GDM1 (cell line): Measurements from ENCODE around the gene DUSP18.
"Not testable (repeated sequence)": the region's sequence is repeated elsewhere in the genome, so short reads cannot be mapped to it uniquely, and the experiment has no call there.

Experiments used
- DNase-seq: peaks from one replicate; lab custom pipeline; 2025; lab: John Stamatoyannopoulos, UW

The DUSP18 gene

DNA sequence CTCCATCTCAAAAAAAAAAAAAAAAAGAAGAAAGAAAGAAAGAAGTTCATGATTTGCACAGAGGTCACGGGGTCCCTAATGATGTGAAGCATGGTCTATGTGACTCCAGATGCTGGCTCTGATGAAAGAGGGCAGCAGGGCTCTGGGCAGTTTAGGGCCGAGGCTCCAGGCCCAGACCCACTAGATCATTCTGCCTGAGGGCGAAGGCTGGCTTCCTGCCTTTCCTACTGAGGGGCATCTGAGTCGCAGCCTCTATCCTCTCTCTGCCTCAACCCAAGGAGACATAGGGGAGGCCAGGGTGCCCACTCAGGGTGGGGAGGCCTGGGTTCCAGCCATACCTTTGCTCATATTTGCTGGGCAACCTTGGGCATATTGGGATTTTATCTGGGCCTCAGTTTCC is 27.3 kb downstream of the DUSP18 start:
- no peak for DNase-seq

DNA sequence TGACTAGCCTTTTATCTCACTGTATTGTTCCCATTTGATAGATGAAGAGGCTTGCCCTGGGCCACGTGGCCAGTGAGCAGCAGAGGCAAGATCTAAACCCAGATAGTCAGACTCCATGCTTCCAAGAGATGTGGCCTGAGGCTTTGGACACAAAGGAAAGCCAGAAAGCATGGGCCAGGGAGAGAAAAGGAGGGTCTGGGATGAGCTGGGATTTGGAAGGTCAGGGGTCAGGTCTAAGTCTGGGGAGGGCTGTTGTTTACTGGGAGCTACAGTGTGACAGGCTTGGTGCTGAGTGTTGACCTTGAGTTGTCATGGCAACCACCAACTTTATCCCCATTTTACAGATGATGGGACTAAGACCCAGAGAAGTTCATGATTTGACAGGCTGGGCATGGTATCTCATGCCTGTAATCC is 30.0 kb downstream of the DUSP18 start:
- no peak for DNase-seq

DNA sequence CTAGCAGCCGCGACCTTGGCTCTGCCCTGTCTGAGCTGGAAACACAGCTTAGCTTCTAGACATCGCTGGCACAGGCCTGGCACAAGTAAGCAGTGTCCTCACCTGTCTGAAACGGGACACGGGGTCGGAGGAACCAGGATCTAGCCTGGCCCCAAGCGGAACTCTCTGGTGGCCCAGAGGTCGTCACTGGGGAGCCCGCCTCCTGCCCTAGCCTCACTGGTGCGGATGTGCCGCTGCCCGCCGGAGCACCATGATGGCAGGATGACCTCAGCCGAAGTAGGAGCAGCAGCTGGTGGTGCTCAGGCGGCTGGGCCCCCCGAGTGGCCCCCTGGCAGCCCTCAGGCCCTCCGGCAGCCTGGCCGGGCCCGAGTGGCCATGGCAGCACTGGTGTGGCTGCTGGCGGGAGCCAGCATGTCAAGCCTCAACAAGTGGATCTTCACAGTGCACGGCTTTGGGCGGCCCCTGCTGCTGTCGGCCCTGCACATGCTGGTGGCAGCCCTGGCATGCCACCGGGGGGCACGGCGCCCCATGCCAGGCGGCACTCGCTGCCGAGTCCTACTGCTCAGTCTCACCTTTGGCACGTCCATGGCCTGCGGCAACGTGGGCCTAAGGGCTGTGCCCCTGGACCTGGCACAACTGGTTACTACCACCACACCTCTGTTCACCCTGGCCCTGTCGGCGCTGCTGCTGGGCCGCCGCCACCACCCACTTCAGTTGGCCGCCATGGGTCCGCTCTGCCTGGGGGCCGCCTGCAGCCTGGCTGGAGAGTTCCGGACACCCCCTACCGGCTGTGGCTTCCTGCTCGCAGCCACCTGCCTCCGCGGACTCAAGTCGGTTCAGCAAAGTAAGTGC is 31.2 kb downstream of the DUSP18 start:
- no peak for DNase-seq

GRCh38 chr22:30635273-30636225 is 32.1 kb downstream of the DUSP18 start, which contains the start of gene SLC35E4:
Gene SLC35E4 (plus strand): TSS chr22:30635781. CDS start chr22:30636451, 670 bp downstream.
- DNase-seq = peak; percentile 73

- DNase-seq = peak; percentile 74
Observed at GRCh38 chr22:30634471-30635233, 33.0 kb downstream of the DUSP18 start.

- DNase-seq = not testable (repeated sequence)
Observed at GRCh38 chr22:30631469-30631868, 36.2 kb downstream of the DUSP18 start.

DNA sequence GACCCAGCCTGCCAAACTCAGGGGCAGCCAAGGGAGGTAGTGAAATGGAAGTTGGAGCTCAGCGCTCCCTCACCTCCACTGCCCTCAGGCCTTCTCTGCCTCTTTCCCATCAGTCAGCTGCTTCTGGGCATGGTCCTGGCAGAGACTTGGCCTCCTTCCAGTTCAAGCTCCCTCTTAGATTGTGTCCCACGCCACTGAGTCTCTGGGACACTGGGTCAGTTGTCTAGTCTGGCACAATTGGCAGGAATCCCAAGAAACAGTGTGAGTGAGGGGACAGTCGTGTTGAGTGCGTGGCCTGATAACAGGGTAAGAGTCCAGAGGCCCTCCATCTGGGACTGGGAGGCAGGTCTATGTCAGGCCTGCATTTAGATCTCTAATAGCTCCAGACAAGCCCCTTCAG is 39.2 kb downstream of the DUSP18 start:
- no peak for DNase-seq

DNA sequence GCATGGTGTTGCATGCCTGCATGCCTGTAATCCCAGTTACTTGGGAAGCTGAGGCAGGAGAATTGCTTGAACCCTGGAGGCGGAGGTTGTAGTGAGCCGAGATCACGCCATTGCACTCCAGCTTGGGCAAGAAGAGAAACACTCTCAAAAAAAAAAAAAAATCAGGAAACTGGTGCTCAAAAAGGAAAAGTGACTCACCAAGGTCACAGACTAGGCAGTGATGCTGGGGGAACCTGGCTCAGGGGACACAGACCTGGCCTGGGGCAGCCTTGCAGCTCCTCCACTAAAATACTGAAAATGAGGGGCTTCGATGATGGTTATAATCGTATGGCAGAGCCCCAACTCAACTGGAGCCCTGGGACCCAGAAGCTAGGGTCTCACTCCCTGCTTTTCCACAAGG is 40.2 kb downstream of the DUSP18 start:
- no peak for DNase-seq

- DNase-seq = no peak
Observed at GRCh38 chr22:30626413-30626812, 41.3 kb downstream of the DUSP18 start.

GRCh38 chr22:30619909-30620308 is 47.8 kb downstream of the DUSP18 start:
- not testable (repeated sequence) for DNase-seq

- no peak for DNase-seq
Observed at GRCh38 chr22:30617819-30618218, 49.9 kb downstream of the DUSP18 start.

- no peak for DNase-seq
Observed at GRCh38 chr22:30615543-30615954, 52.1 kb downstream of the DUSP18 start.

DNA sequence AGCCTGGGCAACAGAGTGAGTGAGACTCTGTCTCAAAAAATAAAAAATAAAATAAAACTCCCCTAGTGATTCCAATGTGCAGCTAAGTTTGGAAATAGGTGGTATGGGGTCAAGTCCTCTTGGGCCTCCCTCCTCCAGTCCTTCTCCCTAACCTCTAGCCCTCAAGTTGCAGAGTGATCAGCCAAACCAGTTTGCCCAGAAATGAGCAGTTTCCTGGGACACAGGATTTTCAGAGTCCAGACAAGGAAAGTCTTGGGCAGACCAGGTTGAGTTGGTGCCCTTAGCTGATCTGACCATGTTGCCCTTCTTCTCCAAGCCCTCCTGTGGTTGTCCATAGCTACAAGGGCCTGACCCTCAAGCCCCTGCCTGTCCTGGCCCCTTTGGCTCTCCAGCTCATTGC is 52.8 kb downstream of the DUSP18 start:
- no peak for DNase-seq

GRCh38 chr22:30614268-30614667 is 53.4 kb downstream of the DUSP18 start:
- no peak for DNase-seq

DNA sequence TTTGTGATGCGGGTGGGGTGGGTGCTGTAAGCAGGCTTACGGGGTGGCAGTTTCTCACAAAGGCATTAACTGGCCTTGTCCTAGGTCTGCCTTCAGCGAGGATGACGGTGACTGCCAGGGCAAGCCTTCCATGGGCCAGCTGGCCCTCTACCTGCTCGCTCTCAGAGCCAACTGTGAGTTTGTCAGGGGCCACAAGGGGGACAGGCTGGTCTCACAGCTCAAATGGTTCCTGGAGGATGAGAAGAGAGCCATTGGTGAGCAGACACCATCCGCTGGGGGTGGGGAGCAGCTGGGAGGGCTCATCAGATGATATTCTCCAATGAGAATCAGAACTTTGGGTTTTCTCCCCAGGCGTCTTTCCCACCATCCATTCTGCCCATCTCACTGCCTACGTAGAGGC is 54.9 kb downstream of the DUSP18 start:
- no peak for DNase-seq
